8988T (cell line): ENCODE data around the gene CCSAP.
"Not testable (repeated sequence)": the region's sequence is repeated elsewhere in the genome, so short reads cannot be mapped to it uniquely, and the experiment has no call there.

ENCODE experiments used
- DNase-seq: peaks from one replicate; pipeline ENCODE4 v3.0.0; 2011

Gene CCSAP

GRCh38 chr1:229342656-229343569, at the start of gene CCSAP:
Gene CCSAP, minus strand, starts transcription at chr1:229343047. Its CDS starts 582 bp downstream, at chr1:229342465.
- peak; percentile 35 for DNase-seq

GRCh38 chr1:229390130-229390529, 47.3 kb upstream of the CCSAP start:
- DNase-seq, result no peak

- no peak for DNase-seq
Measured at GRCh38 chr1:229388897-229389580, 46.2 kb upstream of the CCSAP start.

GRCh38 chr1:229385853-229386456, 43.1 kb upstream of the CCSAP start:
- no peak for DNase-seq

- DNase-seq, result no peak
Measured at GRCh38 chr1:229384822-229385221, 42.0 kb upstream of the CCSAP start.

- no peak for DNase-seq
Measured at GRCh38 chr1:229383961-229384360, 41.1 kb upstream of the CCSAP start.

GRCh38 chr1:229383188-229383587, 40.3 kb upstream of the CCSAP start:
- DNase-seq, result no peak

GRCh38 chr1:229381234-229381633, 38.4 kb upstream of the CCSAP start:
- DNase-seq, result no peak

GRCh38 chr1:229380536-229381160, 37.8 kb upstream of the CCSAP start:
- DNase-seq, result no peak

GRCh38 chr1:229379846-229380245, 37.0 kb upstream of the CCSAP start:
- DNase-seq, result no peak

- no peak for DNase-seq
Measured at GRCh38 chr1:229378586-229379367, 35.9 kb upstream of the CCSAP start.

GRCh38 chr1:229378035-229378434, 35.2 kb upstream of the CCSAP start:
- DNase-seq, result not testable (repeated sequence)

GRCh38 chr1:229377429-229377828, 34.6 kb upstream of the CCSAP start:
- DNase-seq, result no peak

GRCh38 chr1:229376521-229376920, 33.7 kb upstream of the CCSAP start:
- DNase-seq, result no peak

- DNase-seq, result no peak
Measured at GRCh38 chr1:229374485-229374884, 31.6 kb upstream of the CCSAP start.

GRCh38 chr1:229373395-229373794, 30.5 kb upstream of the CCSAP start:
- no peak for DNase-seq

- no peak for DNase-seq
Measured at GRCh38 chr1:229372251-229372650, 29.4 kb upstream of the CCSAP start.

- no peak for DNase-seq
Measured at GRCh38 chr1:229371624-229372023, 28.8 kb upstream of the CCSAP start.

- no peak for DNase-seq
Measured at GRCh38 chr1:229370601-229371021, 27.8 kb upstream of the CCSAP start.

GRCh38 chr1:229368347-229368746, 25.5 kb upstream of the CCSAP start:
- DNase-seq, result no peak

- no peak for DNase-seq
Measured at GRCh38 chr1:229365569-229365968, 22.7 kb upstream of the CCSAP start.
